ENCODE measurements around the gene RAC2. TPM values are rescaled to one million over a fixed set of nuclear protein-coding genes. Genes with fewer than 3 reads are reported as not detected.

Gene RAC2
- total and polyA plus RNA-seq, 2 of the 8 experiments (the other 6 are each of a cell fraction or from before 2014, with no cell fraction given): 2.3 to 4.3 TPM

DNA sequence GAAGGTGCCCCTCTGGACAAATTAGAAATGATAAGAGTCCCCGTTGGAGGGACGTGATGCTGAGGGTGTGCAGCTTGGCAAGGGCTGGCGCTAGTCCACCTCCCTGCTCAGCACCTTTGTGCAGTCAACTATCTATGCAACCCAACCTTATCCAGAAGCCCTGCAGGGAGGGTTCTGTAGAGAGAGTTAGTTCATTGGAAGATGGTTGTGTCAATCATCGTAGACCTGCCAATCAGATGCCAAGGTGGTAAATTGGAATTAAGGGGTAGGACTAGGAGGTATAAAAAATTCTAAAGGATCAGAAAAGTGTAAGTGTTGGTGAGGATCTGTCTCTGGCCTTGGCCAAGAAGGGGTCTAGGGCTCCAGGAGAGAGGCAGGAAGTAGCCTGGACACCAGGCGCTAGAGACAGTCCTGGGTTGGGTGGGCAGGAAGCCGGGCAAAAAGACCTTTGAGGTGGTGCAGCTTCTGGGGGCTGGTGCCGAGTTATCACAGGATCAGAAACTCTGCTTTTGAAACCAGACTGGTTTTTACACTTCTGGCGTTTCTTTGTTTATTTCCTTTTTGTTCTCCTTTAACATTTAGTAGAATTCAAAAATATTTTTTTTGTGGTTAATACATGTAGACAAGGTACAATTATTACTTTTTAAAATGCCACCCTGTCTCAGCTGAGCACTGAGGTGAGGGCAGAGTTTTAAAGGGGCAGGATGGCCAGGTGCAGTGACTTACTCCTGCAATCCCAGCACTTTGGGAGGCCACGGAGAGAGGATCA, 57.7 kb downstream of the RAC2 start (continued):
- no peak for TF ChIP-seq HDAC2 (IDR thresholded peaks at IDR 0.05; ENCODE audit: borderline replicate concordance in 1 of 2, low read depth in 2 of 2, low read length in 2 of 2)
- no peak for TF ChIP-seq SUZ12 (IDR thresholded peaks at IDR 0.05; ENCODE audit: low read length)
- no peak for TF ChIP-seq EZH2 (IDR thresholded peaks at IDR 0.05; ENCODE audit: low read depth, low read length, severe bottlenecking)
- no peak for TF ChIP-seq SAP30 (IDR thresholded peaks at IDR 0.05; ENCODE audit: insufficient read depth, insufficient replicate concordance, low read length)
- TF ChIP-seq TEAD4 (IDR thresholded peaks at IDR 0.05; ENCODE audit: low read depth, low read length): no peak
- TF ChIP-seq BACH1 (IDR thresholded peaks at IDR 0.05; ENCODE audit: low read length): no peak
- no peak for TF ChIP-seq POLR2AphosphoS5 (IDR thresholded peaks at IDR 0.05; ENCODE audit: low read depth, low read length)
- peak; percentile 79 for TF ChIP-seq SP2 (IDR thresholded peaks at IDR 0.05; ENCODE audit: low read length)
- TF ChIP-seq SP1 (IDR thresholded peaks at IDR 0.05; ENCODE audit: low read depth, low read length): peak; percentile 98
- peak; percentile 90 for TF ChIP-seq CHD2 (IDR thresholded peaks at IDR 0.05; ENCODE audit: low read length)
- no peak for TF ChIP-seq RXRA (IDR thresholded peaks at IDR 0.05; ENCODE audit: insufficient read depth, low read depth, low read length)
- TF ChIP-seq, protein P1, sequence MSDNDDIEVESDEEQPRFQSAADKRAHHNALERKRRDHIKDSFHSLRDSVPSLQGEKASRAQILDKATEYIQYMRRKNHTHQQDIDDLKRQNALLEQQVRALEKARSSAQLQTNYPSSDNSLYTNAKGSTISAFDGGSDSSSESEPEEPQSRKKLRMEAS (IDR thresholded peaks at IDR 0.05): no peak
- no peak for TF ChIP-seq JUND (IDR thresholded peaks at IDR 0.05; ENCODE audit: low read length)
